ENCODE results near the gene GGA1.
"Not testable (repeated sequence)": the region's sequence is repeated elsewhere in the genome, so short reads cannot be mapped to it uniquely, and the experiment has no call there.

The GGA1 gene

GRCh38 chr22:37571258-37571991 lies 37.2 kb upstream of the GGA1 start:
- no peak for DNase-seq

- no peak for DNase-seq
Measured at GRCh38 chr22:37571992-37572373, 36.7 kb upstream of the GGA1 start.

GRCh38 chr22:37575490-37576003 lies 33.1 kb upstream of the GGA1 start:
- DNase-seq = no peak

GRCh38 chr22:37578002-37578401 lies 30.6 kb upstream of the GGA1 start:
- no peak for DNase-seq

- DNase-seq = no peak
Measured at GRCh38 chr22:37581504-37581903, 27.1 kb upstream of the GGA1 start.

GRCh38 chr22:37582526-37582925 lies 26.1 kb upstream of the GGA1 start:
- DNase-seq = no peak

- DNase-seq = no peak
Measured at GRCh38 chr22:37588546-37589215, 20.0 kb upstream of the GGA1 start.

GRCh38 chr22:37589636-37590035 lies 19.0 kb upstream of the GGA1 start:
- DNase-seq = no peak

- DNase-seq = not testable (repeated sequence)
Measured at GRCh38 chr22:37591081-37591480, 17.6 kb upstream of the GGA1 start.

- DNase-seq = no peak
Measured at GRCh38 chr22:37591823-37592404, 16.7 kb upstream of the GGA1 start.

- DNase-seq = no peak
Measured at GRCh38 chr22:37594237-37594636, 14.4 kb upstream of the GGA1 start.

- DNase-seq = no peak
Measured at GRCh38 chr22:37599153-37599552, 9.5 kb upstream of the GGA1 start.

- peak; percentile 60 to 66 for DNase-seq
Measured at GRCh38 chr22:37601203-37601539, 7.5 kb upstream of the GGA1 start.

- peak; percentile 90 to 91 for DNase-seq
Measured at GRCh38 chr22:37601540-37602442, 6.8 kb upstream of the GGA1 start.

GRCh38 chr22:37602546-37603277 lies 5.9 kb upstream of the GGA1 start:
- DNase-seq = not testable (repeated sequence)

GRCh38 chr22:37604074-37604473 lies 4.6 kb upstream of the GGA1 start:
- DNase-seq = no peak

- DNase-seq = no peak
Measured at GRCh38 chr22:37604875-37605274, 3.8 kb upstream of the GGA1 start.

GRCh38 chr22:37607010-37607934 lies 1.4 kb upstream of the GGA1 start:
- DNase-seq = peak; percentile 71 to 89

GRCh38 chr22:37607935-37608476 lies 628 bp upstream of the GGA1 start:
- DNase-seq = no peak

GRCh38 chr22:37609240-37610152 lies 862 bp downstream of the GGA1 start:
- DNase-seq = no peak

Data from NCI-H526 (cell line).